ENCODE measurements around the gene ATG3. TPM values are rescaled to one million over a fixed set of nuclear protein-coding genes. Genes with fewer than 3 reads are reported as not detected.
A peak's percentile ranks its signal among the peaks of the same experiment; 100 is the strongest.
"Not testable (repeated sequence)": the region's sequence is repeated elsewhere in the genome, so short reads cannot be mapped to it uniquely, and the experiment has no call there.

ATG3 gene
- total RNA-seq, 3 donors from 2014 or later, result 81.5 to 93.9 (median 88.8) TPM

GRCh38 chr3:112582244-112582874 lies 20.6 kb upstream of the ATG3 start:
- H3K4me3 Mint-ChIP-seq, result no peak overlapping the region
- no peaks in the 10 kb centered on the region for H3K27me3 Mint-ChIP-seq (ENCODE audit: low read depth)
- DNase-seq (no peak), ATAC-seq (no peak)
- no peaks in the 10 kb centered on the region for H3K9me3 Mint-ChIP-seq
- H3K4me1 Mint-ChIP-seq (ENCODE audit: low read depth), result peaks cover 3% of the 10 kb centered on the region
- H3K36me3 Mint-ChIP-seq (ENCODE audit: insufficient read depth), result peaks cover 24% of the 10 kb centered on the region

GRCh38 chr3:112579697-112580096 lies 17.9 kb upstream of the ATG3 start:
- no peaks in the 10 kb centered on the region for H3K27me3 Mint-ChIP-seq (ENCODE audit: low read depth)
- no peaks in the 10 kb centered on the region for H3K9me3 Mint-ChIP-seq
- ATAC-seq (no peak), DNase-seq (no peak)
- H3K4me1 Mint-ChIP-seq (ENCODE audit: low read depth), result peaks cover 3% of the 10 kb centered on the region
- no peak overlapping the region for H3K4me3 Mint-ChIP-seq
- H3K36me3 Mint-ChIP-seq (ENCODE audit: insufficient read depth), result peaks cover 13% of the 10 kb centered on the region

GRCh38 chr3:112579232-112579631 lies 17.5 kb upstream of the ATG3 start:
- Mint-ChIP-seq H3K27me3 (ENCODE audit: low read depth) (no peaks in the 10 kb centered on the region), H3K9me3 (no peaks in the 10 kb centered on the region), H3K36me3 (ENCODE audit: insufficient read depth) (peaks cover 10% of the 10 kb centered on the region), H3K4me1 (ENCODE audit: low read depth) (peaks cover 3% of the 10 kb centered on the region), H3K4me3 (no peak overlapping the region)
- DNase-seq (no peak), ATAC-seq (no peak)

GRCh38 chr3:112572701-112573100 lies 10.9 kb upstream of the ATG3 start:
- Mint-ChIP-seq H3K27me3 (ENCODE audit: low read depth) (no peaks in the 10 kb centered on the region), H3K36me3 (ENCODE audit: insufficient read depth) (peaks cover 21% of the 10 kb centered on the region)
- no peak for ATAC-seq

GRCh38 chr3:112569265-112569664 lies 7.5 kb upstream of the ATG3 start:
- no peak overlapping the region for H3K4me3 Mint-ChIP-seq
- ATAC-seq (no peak), DNase-seq (no peak)
- peaks cover 12% of the 10 kb centered on the region for H3K4me1 Mint-ChIP-seq (ENCODE audit: low read depth)
- H3K9me3 Mint-ChIP-seq, result no peaks in the 10 kb centered on the region
- no peaks in the 10 kb centered on the region for H3K27me3 Mint-ChIP-seq (ENCODE audit: low read depth)
- H3K36me3 Mint-ChIP-seq (ENCODE audit: insufficient read depth), result peaks cover 32% of the 10 kb centered on the region

More at GRCh38 chr3:112572701-112573100, 10.9 kb upstream of the ATG3 start:
- Mint-ChIP-seq H3K4me1 (ENCODE audit: low read depth) (peaks cover 6% of the 10 kb centered on the region), H3K9me3 (no peaks in the 10 kb centered on the region), H3K4me3 (no peak overlapping the region)
- no peak for DNase-seq

- Mint-ChIP-seq H3K4me3 (no peak overlapping the region), H3K36me3 (ENCODE audit: insufficient read depth) (peaks cover 31% of the 10 kb centered on the region), H3K9me3 (no peaks in the 10 kb centered on the region), H3K4me1 (ENCODE audit: low read depth) (peaks cover 15% of the 10 kb centered on the region), H3K27me3 (ENCODE audit: low read depth) (no peaks in the 10 kb centered on the region)
- no peak for DNase-seq
- no peak for ATAC-seq
Observed at GRCh38 chr3:112568642-112569041, 6.9 kb upstream of the ATG3 start.

GRCh38 chr3:112564940-112565305 lies 3.2 kb upstream of the ATG3 start:
- H3K4me1 Mint-ChIP-seq (ENCODE audit: low read depth), result peaks cover 35% of the 10 kb centered on the region
- ATAC-seq (no peak), DNase-seq (no peak)
- H3K36me3 Mint-ChIP-seq (ENCODE audit: insufficient read depth), result peaks cover 21% of the 10 kb centered on the region
- no peaks in the 10 kb centered on the region for H3K9me3 Mint-ChIP-seq
- no peak overlapping the region for H3K4me3 Mint-ChIP-seq
- no peaks in the 10 kb centered on the region for H3K27me3 Mint-ChIP-seq (ENCODE audit: low read depth)

- H3K36me3 Mint-ChIP-seq (ENCODE audit: insufficient read depth), result peaks cover 20% of the 10 kb centered on the region
- peaks cover 40% of the 10 kb centered on the region for H3K4me1 Mint-ChIP-seq (ENCODE audit: low read depth)
- not testable (repeated sequence) for H3K4me3 Mint-ChIP-seq; ATAC-seq; DNase-seq; H3K27me3 Mint-ChIP-seq (ENCODE audit: low read depth); H3K9me3 Mint-ChIP-seq
Observed at GRCh38 chr3:112564247-112564939, 2.6 kb upstream of the ATG3 start.

GRCh38 chr3:112561484-112561733 lies 353 bp downstream of the ATG3 start:
- peak; percentile 66 to 69 for ATAC-seq
- Mint-ChIP-seq H3K9me3 (no peaks in the 10 kb centered on the region), H3K36me3 (ENCODE audit: insufficient read depth) (peaks cover 20% of the 10 kb centered on the region), H3K4me3 (peak overlapping the region; percentile 99), H3K27me3 (ENCODE audit: low read depth) (no peaks in the 10 kb centered on the region), H3K4me1 (ENCODE audit: low read depth) (peaks cover 48% of the 10 kb centered on the region)
- DNase-seq, result peak; percentile 69

GRCh38 chr3:112560721-112561483 lies 860 bp downstream of the ATG3 start:
- H3K9me3 Mint-ChIP-seq, result no peaks in the 10 kb centered on the region
- ATAC-seq (peak; percentile 35 to 40), DNase-seq (peak; percentile 47)
- H3K36me3 Mint-ChIP-seq (ENCODE audit: insufficient read depth), result peaks cover 19% of the 10 kb centered on the region
- peak overlapping the region; percentile 99 for H3K4me3 Mint-ChIP-seq
- H3K27me3 Mint-ChIP-seq (ENCODE audit: low read depth), result no peaks in the 10 kb centered on the region
- peaks cover 49% of the 10 kb centered on the region for H3K4me1 Mint-ChIP-seq (ENCODE audit: low read depth)

- H3K27me3 Mint-ChIP-seq (ENCODE audit: low read depth), result no peaks in the 10 kb centered on the region
- no peak for ATAC-seq
Observed at GRCh38 chr3:112560307-112560706, 1.5 kb downstream of the ATG3 start.

GRCh38 chr3:112557976-112558375 lies 3.8 kb downstream of the ATG3 start:
- ATAC-seq (no peak), DNase-seq (no peak)
- no peaks in the 10 kb centered on the region for H3K9me3 Mint-ChIP-seq
- H3K36me3 Mint-ChIP-seq (ENCODE audit: insufficient read depth), result peaks cover 26% of the 10 kb centered on the region
- peaks cover 54% of the 10 kb centered on the region for H3K4me1 Mint-ChIP-seq (ENCODE audit: low read depth)
- H3K4me3 Mint-ChIP-seq, result no peak overlapping the region
- H3K27me3 Mint-ChIP-seq (ENCODE audit: low read depth), result no peaks in the 10 kb centered on the region

More at GRCh38 chr3:112560307-112560706, 1.5 kb downstream of the ATG3 start:
- Mint-ChIP-seq H3K36me3 (ENCODE audit: insufficient read depth) (peaks cover 20% of the 10 kb centered on the region), H3K4me3 (peak overlapping the region; percentile 99), H3K4me1 (ENCODE audit: low read depth) (peaks cover 55% of the 10 kb centered on the region), H3K9me3 (no peaks in the 10 kb centered on the region)
- DNase-seq, result no peak

GRCh38 chr3:112555535-112556170 lies 6.1 kb downstream of the ATG3 start:
- no peaks in the 10 kb centered on the region for H3K27me3 Mint-ChIP-seq (ENCODE audit: low read depth)
- peaks cover 31% of the 10 kb centered on the region for H3K36me3 Mint-ChIP-seq (ENCODE audit: insufficient read depth)
- ATAC-seq (peak; percentile 62), DNase-seq (no peak)
- H3K4me1 Mint-ChIP-seq (ENCODE audit: low read depth), result peaks cover 55% of the 10 kb centered on the region
- no peaks in the 10 kb centered on the region for H3K9me3 Mint-ChIP-seq
- H3K4me3 Mint-ChIP-seq, result peak overlapping the region; percentile 40

- Mint-ChIP-seq H3K4me1 (ENCODE audit: low read depth) (peaks cover 25% of the 10 kb centered on the region), H3K4me3 (no peak overlapping the region), H3K36me3 (ENCODE audit: insufficient read depth) (peaks cover 35% of the 10 kb centered on the region), H3K9me3 (no peaks in the 10 kb centered on the region), H3K27me3 (ENCODE audit: low read depth) (no peaks in the 10 kb centered on the region)
- ATAC-seq (no peak), DNase-seq (no peak)
Observed at GRCh38 chr3:112550859-112551258, 10.9 kb downstream of the ATG3 start.

All from activated T-cell treated with anti-CD3 and anti-CD28 coated beads, Interleukin-2, amount 50 U/mL, for 4 hours (primary cell).